ENCODE results near the gene TMEM242. TPM values are rescaled to one million over a fixed set of nuclear protein-coding genes. Genes with fewer than 3 reads are reported as not detected.

The TMEM242 gene
- total and polyA plus RNA-seq, 2 donors (not counting 1 experiment from before 2014, with no cell fraction given): 6.3 to 24.1 TPM

- no peaks in the 10 kb centered on the region for H3K27me3 ChIP-seq (replicated peaks in 1 of 4; ENCODE audit: control extremely low read depth in 1 of 4, control insufficient read depth in 3 of 4, insufficient read depth in 4 of 4, low read length in 3 of 4)
- no peak overlapping the region for H3K4me3 ChIP-seq (ENCODE audit: control extremely low read depth in 1 of 5, extremely low read depth in 1 of 5, insufficient read depth in 1 of 5, low read depth in 2 of 5, low read length in 4 of 5)
- H3K36me3 ChIP-seq (replicated peaks in 1 of 2; ENCODE audit: control extremely low read depth in 1 of 2, control insufficient read depth in 1 of 2, extremely low read depth in 1 of 2, insufficient read depth in 2 of 2, low read length in 1 of 2): no peaks in the 10 kb centered on the region
- H3K9me3 Mint-ChIP-seq (ENCODE audit: insufficient read depth): peaks cover 3% of the 10 kb centered on the region
- no peak for ATAC-seq (ENCODE audit: low read depth)
- no peak for TF ChIP-seq EZH2 (IDR thresholded peaks at IDR 0.05; ENCODE audit: borderline replicate concordance, insufficient read depth, low read depth, low read length, poor library complexity, severe bottlenecking)
- TF ChIP-seq, protein P1, sequence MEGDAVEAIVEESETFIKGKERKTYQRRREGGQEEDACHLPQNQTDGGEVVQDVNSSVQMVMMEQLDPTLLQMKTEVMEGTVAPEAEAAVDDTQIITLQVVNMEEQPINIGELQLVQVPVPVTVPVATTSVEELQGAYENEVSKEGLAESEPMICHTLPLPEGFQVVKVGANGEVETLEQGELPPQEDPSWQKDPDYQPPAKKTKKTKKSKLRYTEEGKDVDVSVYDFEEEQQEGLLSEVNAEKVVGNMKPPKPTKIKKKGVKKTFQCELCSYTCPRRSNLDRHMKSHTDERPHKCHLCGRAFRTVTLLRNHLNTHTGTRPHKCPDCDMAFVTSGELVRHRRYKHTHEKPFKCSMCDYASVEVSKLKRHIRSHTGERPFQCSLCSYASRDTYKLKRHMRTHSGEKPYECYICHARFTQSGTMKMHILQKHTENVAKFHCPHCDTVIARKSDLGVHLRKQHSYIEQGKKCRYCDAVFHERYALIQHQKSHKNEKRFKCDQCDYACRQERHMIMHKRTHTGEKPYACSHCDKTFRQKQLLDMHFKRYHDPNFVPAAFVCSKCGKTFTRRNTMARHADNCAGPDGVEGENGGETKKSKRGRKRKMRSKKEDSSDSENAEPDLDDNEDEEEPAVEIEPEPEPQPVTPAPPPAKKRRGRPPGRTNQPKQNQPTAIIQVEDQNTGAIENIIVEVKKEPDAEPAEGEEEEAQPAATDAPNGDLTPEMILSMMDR (IDR thresholded peaks at IDR 0.05): no peak
- no peak overlapping the region for H3K27ac Mint-ChIP-seq
- no peaks in the 10 kb centered on the region for H3K4me1 Mint-ChIP-seq
- ChIA-PET CTCF (interaction anchor here (1.5 kb wide), 1 partner anchor 44 kb away, joined by 5 read pairs; no protein-coding TSS in a partner anchor), POLR2A (no interaction called here)
- H3K4me3 Mint-ChIP-seq: no peak overlapping the region
- H3K27me3 Mint-ChIP-seq: peaks cover 4% of the 10 kb centered on the region
- no peaks in the 10 kb centered on the region for H4K20me1 ChIP-seq (ENCODE audit: control insufficient read depth, insufficient read depth, low read length, poor library complexity, severe bottlenecking)
- H3K9ac ChIP-seq (ENCODE audit: low read length): no peak overlapping the region
- H3K9me3 ChIP-seq (ENCODE audit: control extremely low read depth in 1 of 3, control insufficient read depth in 2 of 3, insufficient read depth in 1 of 3, low read length in 2 of 3): peaks cover 0 to 4% (median 0%) of the 10 kb centered on the region in 3 donors
- WGBS (ENCODE audit: insufficient coverage): 91% methylated on average over 10 of the region's 11 CpGs
- no peak overlapping the region for H3K27ac ChIP-seq (ENCODE audit: low read length in 2 of 2)
- no peaks in the 10 kb centered on the region for H3K79me2 ChIP-seq (ENCODE audit: control insufficient read depth, insufficient read depth, low read length)
- no peak overlapping the region for H2AFZ ChIP-seq (ENCODE audit: insufficient read depth, low read depth, low read length, poor library complexity, severe bottlenecking)
- H3K4me2 ChIP-seq (replicated peaks; ENCODE audit: low read depth, low read length, poor library complexity, severe bottlenecking): no peak overlapping the region
- H3K4me1 ChIP-seq (ENCODE audit: control insufficient read depth in 2 of 2, insufficient read depth in 2 of 2, low read length in 2 of 2): no peaks in the 10 kb centered on the region
- intact Hi-C loops (cut with micrococcal nuclease): no loop called here
- DNase-seq: no peak
These were observed 58.1 kb downstream of the TMEM242 start for GRCh38 chr6:157265186-157265585.

DNA sequence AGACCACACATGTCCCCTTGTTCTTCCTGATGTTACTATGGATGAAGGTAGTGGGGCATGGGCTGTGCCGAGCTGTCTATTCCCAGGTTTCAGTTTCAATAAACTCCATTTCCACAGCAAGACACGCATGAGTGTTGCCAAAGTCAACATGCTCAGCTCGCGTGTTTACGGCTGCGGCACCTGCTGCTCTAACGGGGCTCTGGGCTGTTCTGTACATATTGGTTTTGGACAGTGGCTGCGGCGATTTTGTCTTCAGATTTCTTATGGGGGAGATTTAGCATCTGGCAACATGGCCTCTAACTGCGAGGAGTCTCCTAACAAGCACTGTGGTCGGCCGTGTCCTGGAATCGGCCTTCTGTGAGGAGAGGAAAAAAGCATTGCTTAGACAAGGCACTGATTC is 58.6 kb downstream of the TMEM242 start:
- ATAC-seq (ENCODE audit: low read depth) (no peak), DNase-seq (no peak)
- no peak overlapping the region for H3K4me3 Mint-ChIP-seq
- WGBS (ENCODE audit: insufficient coverage): 95% methylated on average over 13 of the region's 13 CpGs
- TF ChIP-seq, protein P1 (IDR thresholded peaks at IDR 0.05): no peak
- no peak for TF ChIP-seq EZH2 (IDR thresholded peaks at IDR 0.05; ENCODE audit: borderline replicate concordance, insufficient read depth, low read depth, low read length, poor library complexity, severe bottlenecking)
- peaks cover 4% of the 10 kb centered on the region for H3K27me3 Mint-ChIP-seq
- intact Hi-C loops (cut with micrococcal nuclease): no loop called here
- no peaks in the 10 kb centered on the region for H3K9me3 Mint-ChIP-seq (ENCODE audit: insufficient read depth)
- Histone ChIP-seq H3K9me3 (ENCODE audit: control extremely low read depth in 1 of 3, control insufficient read depth in 2 of 3, insufficient read depth in 1 of 3, low read length in 2 of 3) (no peaks in the 10 kb centered on the region), H3K79me2 (ENCODE audit: control insufficient read depth, insufficient read depth, low read length) (no peaks in the 10 kb centered on the region), H3K27me3 (replicated peaks in 1 of 4; ENCODE audit: control extremely low read depth in 1 of 4, control insufficient read depth in 3 of 4, insufficient read depth in 4 of 4, low read length in 3 of 4) (no peaks in the 10 kb centered on the region), H3K4me1 (ENCODE audit: control insufficient read depth in 2 of 2, insufficient read depth in 2 of 2, low read length in 2 of 2) (no peaks in the 10 kb centered on the region), H3K36me3 (replicated peaks in 1 of 2; ENCODE audit: control extremely low read depth in 1 of 2, control insufficient read depth in 1 of 2, extremely low read depth in 1 of 2, insufficient read depth in 2 of 2, low read length in 1 of 2) (no peaks in the 10 kb centered on the region), H3K9ac (ENCODE audit: low read length) (no peak overlapping the region), H2AFZ (ENCODE audit: insufficient read depth, low read depth, low read length, poor library complexity, severe bottlenecking) (no peak overlapping the region), H3K4me2 (replicated peaks; ENCODE audit: low read depth, low read length, poor library complexity, severe bottlenecking) (no peak overlapping the region), H3K27ac (ENCODE audit: low read length in 2 of 2) (no peak overlapping the region), H3K4me3 (ENCODE audit: control extremely low read depth in 1 of 5, extremely low read depth in 1 of 5, insufficient read depth in 1 of 5, low read depth in 2 of 5, low read length in 4 of 5) (no peak overlapping the region), H4K20me1 (ENCODE audit: control insufficient read depth, insufficient read depth, low read length, poor library complexity, severe bottlenecking) (no peaks in the 10 kb centered on the region)
- ChIA-PET CTCF (interaction anchor here (1.5 kb wide), 1 partner anchor 43 kb away, joined by 5 read pairs; no protein-coding TSS in a partner anchor), POLR2A (no interaction called here)
- no peak overlapping the region for H3K27ac Mint-ChIP-seq
- no peaks in the 10 kb centered on the region for H3K4me1 Mint-ChIP-seq
